Measurements from ENCODE around the gene CLIP3. TPM values are rescaled to one million over a fixed set of nuclear protein-coding genes. Genes with fewer than 3 reads are reported as not detected.

CLIP3 gene
- total RNA-seq, 3 donors from 2014 or later: 7.5 to 13.4 (median 7.6) TPM

- peak within 1 kb of the TSS; percentile 35 to 69 (median 61) for H3K4me3 ChIP-seq
- intact Hi-C loops (cut with DNase I; ENCODE audit: low total_unique reads): no loop called here
- peak within 1 kb of the TSS; percentile 81 to 92 for H3K27ac ChIP-seq
- H3K36me3 ChIP-seq: no peaks in the 10 kb centered on the region
- H3K4me1 ChIP-seq: peaks cover 0 to 4% of the 10 kb centered on the region in 2 donors
- no peaks in the 10 kb centered on the region for H3K27me3 ChIP-seq
- no peaks in the 10 kb centered on the region for H3K9me3 ChIP-seq
- peak; percentile 82 to 84 for DNase-seq (ENCODE audit: low spot score in 2 of 2)
- TF ChIP-seq POLR2AphosphoS5 (IDR thresholded peaks at IDR 0.05) (no peak), POLR2A (IDR thresholded peaks at IDR 0.05) (no peak), CTCF (IDR thresholded peaks at IDR 0.05) (no peak)
These were observed 24.2 kb downstream of the CLIP3 start, which contains the start of gene SYNE4 for GRCh38 chr19:36008336-36008978. Gene SYNE4 (minus strand): TSS chr19:36008813. CDS start chr19:36008681, 132 bp downstream.

- no peaks in the 10 kb centered on the region for H3K4me1 ChIP-seq
- H3K27ac ChIP-seq: peak overlapping the region in 1 of 2 donors; percentile 81
- no peak overlapping the region for H3K4me3 ChIP-seq
- intact Hi-C loops (cut with DNase I; ENCODE audit: low total_unique reads): no loop called here
- H3K9me3 ChIP-seq: no peaks in the 10 kb centered on the region
- H3K27me3 ChIP-seq: no peaks in the 10 kb centered on the region
- TF ChIP-seq CTCF (IDR thresholded peaks at IDR 0.05) (no peak), POLR2AphosphoS5 (IDR thresholded peaks at IDR 0.05) (no peak), POLR2A (IDR thresholded peaks at IDR 0.05) (no peak)
- H3K36me3 ChIP-seq: no peaks in the 10 kb centered on the region
- DNase-seq (ENCODE audit: low spot score in 2 of 2): no peak
These were observed 25.7 kb downstream of the CLIP3 start for GRCh38 chr19:36006955-36007354.

GRCh38 chr19:36003284-36003683, 29.4 kb downstream of the CLIP3 start:
- DNase-seq (ENCODE audit: low spot score in 2 of 2): no peak
- Histone ChIP-seq H3K9me3 (no peaks in the 10 kb centered on the region), H3K27me3 (no peaks in the 10 kb centered on the region), H3K36me3 (no peaks in the 10 kb centered on the region), H3K4me1 (no peaks in the 10 kb centered on the region), H3K4me3 (no peak overlapping the region), H3K27ac (no peak overlapping the region)
- TF ChIP-seq POLR2AphosphoS5 (IDR thresholded peaks at IDR 0.05) (no peak), CTCF (IDR thresholded peaks at IDR 0.05) (no peak), POLR2A (IDR thresholded peaks at IDR 0.05) (no peak)
- intact Hi-C loops (cut with DNase I; ENCODE audit: low total_unique reads): no loop called here

GRCh38 chr19:36001605-36002004, 31.1 kb downstream of the CLIP3 start:
- Histone ChIP-seq H3K9me3 (no peaks in the 10 kb centered on the region), H3K36me3 (no peaks in the 10 kb centered on the region), H3K27me3 (no peaks in the 10 kb centered on the region), H3K4me1 (peaks cover 0 to under 1% of the 10 kb centered on the region in 2 donors), H3K27ac (no peak overlapping the region), H3K4me3 (no peak overlapping the region)
- no peak for TF ChIP-seq CTCF (IDR thresholded peaks at IDR 0.05)
- TF ChIP-seq POLR2AphosphoS5 (IDR thresholded peaks at IDR 0.05): no peak
- TF ChIP-seq POLR2A (IDR thresholded peaks at IDR 0.05): no peak
- no peak for DNase-seq (ENCODE audit: low spot score in 2 of 2)
- intact Hi-C loops (cut with DNase I; ENCODE audit: low total_unique reads): no loop called here

GRCh38 chr19:35996777-35997176, 35.9 kb downstream of the CLIP3 start:
- Histone ChIP-seq H3K4me1 (peaks cover 5 to 7% of the 10 kb centered on the region in 2 donors), H3K27ac (peak overlapping the region; percentile 64 to 85), H3K4me3 (peak overlapping the region in 1 of 3 donors; percentile 85), H3K36me3 (no peaks in the 10 kb centered on the region), H3K9me3 (no peaks in the 10 kb centered on the region), H3K27me3 (no peaks in the 10 kb centered on the region)
- TF ChIP-seq POLR2AphosphoS5 (IDR thresholded peaks at IDR 0.05): no peak
- no peak for TF ChIP-seq CTCF (IDR thresholded peaks at IDR 0.05)
- TF ChIP-seq POLR2A (IDR thresholded peaks at IDR 0.05): no peak
- no peak for DNase-seq (ENCODE audit: low spot score in 2 of 2)
- intact Hi-C loops (cut with DNase I; ENCODE audit: low total_unique reads): no loop called here

All from breast epithelium (tissue), 4 donors.